T-helper 2 cell treated with Interferon-gamma antibody and Interleukin-4, amounts not matched to agents 100 ng/mL and 5 ng/mL, for 36 hours (primary cell): ENCODE results near the gene ZNF41. TPM values are rescaled to one million over a fixed set of nuclear protein-coding genes. Genes with fewer than 3 reads are reported as not detected.

ENCODE experiments used
- intact Hi-C: fragments of 100-400 bp; cut with micrococcal nuclease; formaldehyde crosslinking; loops from one replicate; pipeline ENCODE4 v1.15.1; 2023
- total RNA-seq: library from RNA; stranded (reverse); gene quantifications from 2 replicates; pipeline ENCODE4 v1.2.3, GENCODE V29; 2022

Gene ZNF41
- total RNA-seq, 1 donor from 2014 or later, result 11.3 TPM

GRCh38 chrX:47413179-47413594, 69.8 kb downstream of the ZNF41 start:
- intact Hi-C loops, result no loop called here

Other genes starting within 250 kb of the ZNF41 start
- gene ZNF157, start 112.6 kb downstream of the ZNF41 start, total RNA-seq, result 0.25 and 0.39 TPM in 2 replicates
- gene ARAF, start 78.0 kb upstream of the ZNF41 start, total RNA-seq, result 85.1 and 94.2 TPM in 2 replicates
- gene TIMP1, start 99.2 kb upstream of the ZNF41 start, total RNA-seq, result 147 and 153 TPM in 2 replicates
- gene SYN1, start 136.6 kb upstream of the ZNF41 start, total RNA-seq, result 0.57 and 0.91 TPM in 2 replicates
- gene CFP, start 146.7 kb upstream of the ZNF41 start, total RNA-seq, result 14.8 and 19.3 TPM in 2 replicates
- gene ELK1, start 167.3 kb upstream of the ZNF41 start, total RNA-seq, result 57.4 and 58.9 TPM in 2 replicates
- gene UXT, start 176.0 kb upstream of the ZNF41 start, total RNA-seq, result 189 and 193 TPM in 2 replicates